ENCODE measurements around the gene BCKDHA.
"Not testable (repeated sequence)": the region's sequence is repeated elsewhere in the genome, so short reads cannot be mapped to it uniquely, and the experiment has no call there.

Gene BCKDHA

DNA sequence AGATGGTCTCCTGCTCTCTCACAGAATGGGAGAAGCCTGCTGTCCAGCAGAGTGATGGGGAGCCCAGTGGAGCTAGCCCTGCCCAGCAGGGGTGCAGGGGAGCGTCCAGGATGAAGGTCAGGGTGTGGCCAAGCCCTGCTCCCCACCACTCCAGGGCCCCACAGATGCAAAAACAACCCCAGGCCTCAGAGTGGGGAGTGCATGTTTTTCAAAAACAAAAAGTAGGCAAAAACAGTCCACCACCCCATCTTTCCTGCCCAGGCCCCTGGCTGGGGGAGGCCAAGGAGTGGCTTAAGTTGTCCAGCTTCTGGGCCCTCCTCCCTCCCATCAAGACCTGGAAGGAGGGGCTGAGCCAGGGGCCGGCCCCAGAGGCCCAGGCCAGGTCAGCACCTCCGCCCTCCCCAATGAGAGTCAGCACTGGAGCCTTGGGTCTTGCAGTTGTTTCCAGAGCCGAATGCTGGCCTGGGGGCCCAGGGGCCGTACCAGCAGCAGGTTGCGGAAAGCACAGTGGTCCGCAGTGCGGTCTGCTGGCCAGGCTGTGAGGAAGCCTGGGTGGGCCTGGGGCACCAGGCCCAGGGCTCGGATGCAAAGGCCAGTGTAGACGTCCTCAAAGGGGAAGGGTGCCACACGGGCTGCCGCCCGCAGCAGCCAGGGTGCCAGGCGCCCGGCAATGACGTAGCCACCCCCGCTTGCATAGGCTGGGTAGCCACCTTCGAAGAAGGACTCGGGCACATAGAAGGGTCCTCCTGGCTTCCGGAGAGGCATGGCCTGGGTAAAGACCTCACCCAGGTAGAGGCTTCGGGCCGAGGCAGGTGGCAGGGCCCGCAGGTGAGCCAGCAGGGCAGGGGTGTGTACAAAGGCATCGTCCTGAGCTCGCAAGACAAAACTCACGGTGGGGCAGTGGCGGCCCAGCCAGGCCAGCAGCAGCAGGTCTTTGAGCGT is 27.8 kb downstream of the BCKDHA start:
- no peak for DNase-seq

DNA sequence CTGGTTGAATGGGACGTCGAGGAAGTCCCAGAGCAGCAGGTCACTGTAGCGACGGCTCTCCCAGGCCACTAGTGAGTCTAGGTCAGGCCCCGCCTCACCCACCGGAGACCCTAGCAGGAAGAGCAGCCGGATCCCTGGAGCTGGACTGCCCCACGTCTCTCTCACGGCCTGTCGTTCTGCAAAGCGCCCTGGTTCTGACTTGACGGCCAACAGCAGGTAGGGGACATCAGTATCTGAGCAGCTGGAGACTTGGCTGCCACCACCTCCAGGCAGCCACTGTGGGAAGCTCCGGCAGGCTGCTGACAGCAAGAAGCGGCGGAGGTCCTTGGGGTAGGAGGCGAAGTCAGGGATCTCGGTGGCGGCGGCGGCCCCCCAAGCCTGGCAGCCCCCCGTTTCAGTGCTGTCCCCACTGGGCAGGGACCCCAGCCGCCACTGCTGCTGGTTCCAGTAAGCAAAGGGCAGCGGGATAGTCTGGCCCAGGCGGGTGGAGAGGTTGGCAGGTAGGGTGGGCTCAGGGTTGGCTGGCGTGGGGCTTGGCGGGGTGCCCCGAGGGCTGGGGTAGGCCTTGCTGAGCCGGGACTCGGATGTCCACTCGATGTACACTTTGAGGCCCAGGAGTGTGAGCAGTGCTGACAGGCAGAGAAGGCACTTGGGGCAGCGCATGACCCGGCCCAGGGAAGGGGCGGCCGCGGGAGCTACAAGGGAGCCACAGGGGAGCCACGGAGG is 28.7 kb downstream of the BCKDHA start:
- no peak for DNase-seq

DNA sequence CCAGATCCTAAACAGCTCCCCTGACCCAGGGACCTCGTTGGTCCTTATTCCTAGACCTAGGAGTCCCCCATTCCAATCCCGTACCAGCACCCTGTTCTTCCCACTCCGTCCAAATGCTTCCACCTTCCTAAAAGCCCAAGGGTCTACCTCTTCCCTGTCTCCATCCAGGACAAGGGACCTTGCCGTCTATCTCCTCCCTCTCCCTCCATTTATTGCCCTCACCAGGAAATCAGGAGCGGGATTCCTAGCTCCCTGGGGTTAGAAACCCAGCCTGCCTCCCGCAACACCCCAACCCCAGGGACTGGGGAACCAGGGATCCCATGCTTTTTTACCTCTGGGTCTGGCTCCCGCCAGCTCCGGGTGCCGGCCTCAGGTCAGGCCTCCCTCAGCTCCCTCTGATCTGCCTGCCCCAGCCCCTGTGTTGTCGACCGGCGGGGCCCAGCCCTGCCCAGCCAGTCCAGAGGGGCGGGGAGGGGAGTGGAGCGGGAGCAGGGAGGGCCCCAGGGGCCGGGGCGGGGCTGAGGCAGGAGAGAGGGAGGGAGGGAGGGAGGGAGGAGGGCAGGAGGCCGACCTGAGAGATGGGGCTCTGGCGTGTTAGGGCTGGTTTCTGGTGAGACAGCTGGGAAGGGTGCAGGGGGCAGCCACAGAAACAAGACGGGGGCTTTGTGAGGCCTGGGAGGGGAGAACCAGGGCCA is 29.5 kb downstream of the BCKDHA start, which contains the start of gene B3GNT8:
Gene B3GNT8, minus strand, starts transcription at position 423 of the 695 bp plus-strand sequence. CDS start 596 bp downstream, outside the sequence.
- DNase-seq = peak; percentile 64

DNA sequence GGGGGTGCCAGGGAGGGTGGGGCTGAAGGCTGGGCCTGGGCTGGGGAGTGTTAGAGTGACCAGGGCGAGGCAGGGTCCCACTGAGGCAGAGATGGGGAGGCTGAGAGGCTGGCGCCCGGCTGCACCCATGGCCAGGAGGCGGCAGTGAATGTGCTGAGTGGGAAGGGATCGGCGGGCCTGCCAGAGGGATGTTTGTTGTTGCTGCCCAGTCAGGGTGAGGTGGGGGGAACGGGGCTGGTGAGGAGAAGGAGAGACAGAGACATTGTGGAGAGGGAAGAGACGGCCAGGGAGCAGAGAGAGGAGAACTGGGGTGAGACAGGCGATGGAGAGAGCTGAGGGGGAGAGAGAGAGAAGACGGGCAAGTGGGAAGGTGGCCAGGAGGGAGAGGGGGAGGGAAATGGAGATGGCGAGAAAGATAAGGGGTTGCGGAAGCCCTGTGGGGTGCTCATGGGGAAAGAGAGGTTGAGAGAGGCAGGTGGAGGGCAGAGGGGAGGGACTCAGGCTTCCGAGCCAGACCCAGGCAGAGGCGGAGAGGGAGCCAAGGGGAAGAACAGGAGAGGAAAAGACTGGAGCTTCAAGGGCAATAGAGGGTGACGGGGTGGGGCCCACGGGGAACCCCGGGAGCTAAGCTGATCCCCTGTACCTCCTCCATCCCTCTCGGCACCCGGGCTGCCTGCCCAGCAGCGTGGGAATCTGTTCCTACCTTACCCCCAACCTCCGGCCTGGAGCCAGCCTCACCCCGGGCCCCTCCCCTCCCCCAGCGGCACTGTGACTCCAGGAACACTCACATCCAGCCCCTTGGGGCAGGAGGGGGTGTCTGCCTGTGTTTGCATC is 30.2 kb downstream of the BCKDHA start:
- DNase-seq = peak; percentile 54

DNA sequence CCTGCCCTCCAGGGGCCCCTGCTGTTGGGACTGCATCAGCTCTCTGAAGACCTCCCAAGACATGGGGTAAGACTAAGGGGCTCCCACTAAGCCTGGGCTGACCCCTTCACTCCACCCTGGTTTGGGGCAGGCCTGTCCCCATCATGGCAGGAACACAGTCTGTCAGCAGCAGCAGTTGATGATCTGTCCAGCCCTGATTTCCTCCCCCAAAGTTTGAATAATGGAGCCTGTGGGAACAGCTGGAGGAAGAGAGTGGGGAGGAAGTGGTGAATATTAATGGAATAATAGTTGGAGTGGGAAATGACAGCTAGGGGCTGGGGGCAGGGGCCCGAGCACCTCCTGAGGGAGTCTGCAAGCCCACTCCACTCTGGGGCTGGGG is 30.9 kb downstream of the BCKDHA start:
- no peak for DNase-seq

DNA sequence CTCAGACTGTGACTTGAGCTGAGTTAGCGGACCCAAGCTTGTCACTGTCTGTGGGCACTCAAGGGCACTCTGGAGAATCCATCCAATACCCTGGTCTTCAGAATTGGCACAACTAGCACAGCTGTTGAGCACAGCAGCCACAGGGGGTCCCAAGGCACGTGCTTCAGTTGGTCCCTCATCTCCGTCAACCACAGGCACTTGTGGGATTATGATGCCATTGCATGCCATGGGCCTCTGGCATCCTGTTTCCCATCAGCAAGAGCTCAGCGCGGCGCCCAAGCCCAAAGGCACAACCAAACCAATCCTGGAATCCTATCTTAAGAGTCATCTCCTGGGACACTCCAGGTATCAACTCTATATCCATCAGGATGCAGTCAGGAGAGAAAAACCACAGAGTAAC is 33.3 kb downstream of the BCKDHA start:
- DNase-seq = no peak

DNA sequence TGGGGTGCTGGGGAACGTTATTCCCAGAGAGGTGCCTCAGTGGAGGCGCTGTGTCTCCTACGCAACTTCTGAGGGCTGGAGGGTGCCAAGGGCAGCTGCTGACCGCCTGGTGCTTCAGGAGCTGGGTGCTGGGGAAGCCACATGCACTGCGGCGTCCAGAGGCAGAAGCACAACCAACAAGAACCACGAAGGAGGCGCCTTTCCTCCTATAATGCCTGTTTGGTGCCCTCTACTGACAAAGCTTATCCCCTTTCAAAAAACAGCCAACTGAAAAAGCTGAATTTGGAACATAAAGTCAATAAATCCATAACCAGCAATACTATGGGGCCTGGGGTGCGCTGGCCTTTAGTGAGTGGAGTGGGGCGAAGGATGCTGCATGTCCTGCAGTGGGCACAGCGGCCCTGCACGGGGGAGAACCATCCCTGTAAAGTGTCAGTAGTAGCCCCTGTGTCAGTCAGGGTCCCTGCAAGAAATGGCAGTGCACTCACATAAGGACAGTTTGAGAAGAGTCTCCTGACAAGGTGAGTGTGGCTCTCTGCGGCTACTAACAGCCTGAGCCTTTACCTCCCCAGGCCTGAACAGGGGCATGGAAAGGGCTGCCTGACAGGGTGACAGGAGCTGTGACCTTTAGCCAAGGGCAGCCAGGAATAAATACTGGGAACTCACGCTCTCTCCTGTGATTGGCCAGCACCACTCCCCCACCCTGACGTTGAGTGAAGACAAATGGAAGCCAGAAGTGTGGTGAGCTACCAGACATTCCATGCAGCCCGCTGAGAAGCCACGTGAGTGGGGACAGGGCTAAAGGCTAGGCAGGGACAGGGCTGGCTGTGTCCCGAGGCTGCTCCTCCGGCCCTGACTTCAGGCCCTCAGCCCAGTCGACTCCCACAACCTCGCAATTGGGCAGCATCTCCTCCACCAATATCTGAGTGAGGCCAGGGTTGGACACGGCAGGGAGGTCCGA is 34.1 kb downstream of the BCKDHA start:
- no peak for DNase-seq

DNA sequence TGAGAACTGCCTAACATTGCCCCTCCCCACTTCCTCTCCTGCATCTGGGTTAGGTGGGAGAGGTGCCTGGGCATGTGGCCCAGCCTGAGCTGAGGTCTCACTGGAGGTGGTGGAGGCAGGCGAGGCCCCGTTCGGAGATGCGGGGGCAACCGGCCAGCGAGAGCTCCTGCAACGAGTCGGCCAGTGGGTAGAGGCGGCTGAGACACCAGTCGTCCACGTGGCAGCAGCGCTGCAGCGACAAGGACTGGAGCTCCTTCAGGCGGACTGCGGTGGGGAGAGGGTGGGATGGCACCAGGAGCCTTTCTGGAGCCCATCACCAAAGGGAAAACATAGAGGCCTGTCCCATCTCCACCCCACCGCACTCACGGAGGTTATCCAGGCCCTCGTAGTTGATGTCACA is 35.6 kb downstream of the BCKDHA start:
- no peak for DNase-seq

DNA sequence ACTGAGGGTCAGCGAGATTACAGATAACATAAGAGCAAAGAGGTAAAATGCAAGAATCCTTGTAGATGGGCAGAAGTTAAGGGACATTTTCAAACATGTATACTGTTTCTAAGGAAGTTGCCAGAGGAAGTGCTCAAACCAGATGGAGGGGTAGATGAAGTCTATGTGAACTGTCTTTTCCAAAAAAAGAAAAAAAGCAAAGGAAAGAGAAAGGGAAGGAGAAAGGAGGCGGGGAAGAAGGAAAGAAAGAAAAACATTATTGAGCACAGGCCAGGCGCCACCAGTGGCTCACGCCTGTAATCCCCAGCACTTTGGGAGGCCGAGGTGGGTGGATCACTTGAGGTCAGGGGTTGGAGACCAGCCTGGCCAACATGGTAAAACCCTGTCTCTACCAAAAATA is 36.8 kb downstream of the BCKDHA start:
- no peak for DNase-seq

DNA sequence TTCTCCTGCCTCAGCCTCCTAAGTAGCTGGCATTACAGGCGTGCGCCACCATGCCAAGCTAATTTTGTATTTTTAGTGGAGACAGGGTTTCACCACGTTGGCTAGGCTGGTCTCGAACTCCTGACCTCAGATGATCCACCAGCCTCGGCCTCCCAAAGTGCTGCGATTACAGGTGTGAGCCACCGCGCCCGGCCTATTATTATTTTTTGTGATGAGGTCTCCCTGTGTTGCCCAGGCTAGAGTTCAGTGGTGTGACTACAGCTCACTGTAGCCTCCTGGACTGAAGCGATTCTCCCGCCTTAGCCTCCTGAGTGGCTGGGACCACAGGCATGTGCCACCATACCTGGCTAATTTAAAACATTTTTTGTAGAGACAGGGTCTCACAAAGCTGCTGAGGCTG is 37.8 kb downstream of the BCKDHA start:
- not testable (repeated sequence) for DNase-seq

DNA sequence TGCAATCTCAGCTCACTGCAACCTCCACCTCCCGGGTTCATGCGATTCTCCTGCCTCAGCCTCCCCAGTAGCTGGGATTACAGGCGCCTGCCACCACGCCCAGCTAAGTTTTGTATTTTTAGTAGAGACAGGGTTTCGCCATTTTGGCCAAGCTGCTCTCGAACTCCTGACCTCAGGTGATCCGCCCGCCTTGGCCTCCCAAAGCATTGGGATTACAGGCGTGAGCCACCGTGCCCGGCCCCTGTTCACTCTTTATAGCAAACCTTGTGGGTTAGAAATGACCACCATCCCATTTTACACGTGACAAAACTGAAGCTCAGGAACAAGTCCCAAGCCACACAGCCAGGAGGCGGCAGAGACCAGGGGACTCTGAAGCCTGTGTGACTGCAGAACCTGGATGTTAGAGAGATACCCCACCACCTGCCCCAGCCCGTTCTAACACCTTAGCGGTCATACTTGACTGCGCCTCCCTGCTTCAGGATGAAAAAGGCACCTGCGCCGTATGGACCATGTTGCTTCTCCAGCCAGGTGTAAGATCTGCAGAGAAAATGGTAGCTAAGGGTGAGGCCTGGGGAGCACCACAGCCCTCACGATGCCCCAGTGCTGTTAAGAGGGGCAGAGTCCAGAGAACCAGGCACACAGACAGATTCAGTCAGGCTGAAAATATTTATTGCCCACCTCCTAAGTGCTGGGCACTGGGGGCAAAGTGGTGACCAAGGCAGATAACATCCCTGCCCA is 38.5 kb downstream of the BCKDHA start:
- DNase-seq = no peak

DNA sequence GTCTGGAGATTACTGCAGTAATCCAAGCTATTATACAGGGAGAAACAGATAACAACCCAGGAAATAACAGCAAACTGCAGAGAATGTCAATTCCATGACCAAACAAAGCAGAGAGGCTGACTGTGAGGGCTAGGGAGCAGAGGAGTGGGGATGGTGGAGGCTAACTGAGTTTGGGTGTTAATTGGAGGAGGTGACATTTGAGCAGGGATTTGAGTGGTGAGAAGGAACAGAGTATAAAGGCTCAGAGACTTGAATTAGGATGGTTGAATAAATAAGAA is 39.0 kb downstream of the BCKDHA start:
- DNase-seq = no peak

DNA sequence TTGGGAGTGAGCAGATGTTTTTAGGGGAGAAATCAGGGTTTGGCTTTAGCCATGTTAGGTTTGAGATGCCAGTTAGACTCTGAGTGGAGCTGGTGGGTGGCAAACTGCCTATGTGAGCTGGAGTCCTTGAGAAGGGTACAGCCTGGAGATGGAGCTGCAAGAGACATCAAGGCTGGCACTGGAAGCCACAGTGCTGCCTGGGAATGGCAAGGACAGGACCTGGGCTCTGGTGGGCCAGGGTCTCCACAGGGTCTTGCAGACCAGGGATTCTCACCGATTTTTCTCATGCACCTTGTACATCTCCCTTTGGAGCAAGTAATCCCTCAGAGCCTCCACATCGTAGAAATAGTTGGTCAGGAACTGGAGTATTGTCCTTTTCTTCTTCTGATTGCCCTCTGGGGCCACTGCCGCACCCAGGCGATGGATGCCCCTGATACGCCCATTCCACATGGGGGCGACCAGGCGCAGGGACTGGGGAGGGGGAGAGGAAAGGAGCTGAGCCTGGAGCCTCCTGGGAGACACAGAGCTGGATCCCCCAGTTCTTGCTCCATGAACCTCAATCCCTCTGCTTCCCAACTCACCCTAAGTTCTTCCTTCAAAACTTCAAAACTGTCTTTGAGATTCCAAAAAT is 40.4 kb downstream of the BCKDHA start:
- DNase-seq = no peak

DNA sequence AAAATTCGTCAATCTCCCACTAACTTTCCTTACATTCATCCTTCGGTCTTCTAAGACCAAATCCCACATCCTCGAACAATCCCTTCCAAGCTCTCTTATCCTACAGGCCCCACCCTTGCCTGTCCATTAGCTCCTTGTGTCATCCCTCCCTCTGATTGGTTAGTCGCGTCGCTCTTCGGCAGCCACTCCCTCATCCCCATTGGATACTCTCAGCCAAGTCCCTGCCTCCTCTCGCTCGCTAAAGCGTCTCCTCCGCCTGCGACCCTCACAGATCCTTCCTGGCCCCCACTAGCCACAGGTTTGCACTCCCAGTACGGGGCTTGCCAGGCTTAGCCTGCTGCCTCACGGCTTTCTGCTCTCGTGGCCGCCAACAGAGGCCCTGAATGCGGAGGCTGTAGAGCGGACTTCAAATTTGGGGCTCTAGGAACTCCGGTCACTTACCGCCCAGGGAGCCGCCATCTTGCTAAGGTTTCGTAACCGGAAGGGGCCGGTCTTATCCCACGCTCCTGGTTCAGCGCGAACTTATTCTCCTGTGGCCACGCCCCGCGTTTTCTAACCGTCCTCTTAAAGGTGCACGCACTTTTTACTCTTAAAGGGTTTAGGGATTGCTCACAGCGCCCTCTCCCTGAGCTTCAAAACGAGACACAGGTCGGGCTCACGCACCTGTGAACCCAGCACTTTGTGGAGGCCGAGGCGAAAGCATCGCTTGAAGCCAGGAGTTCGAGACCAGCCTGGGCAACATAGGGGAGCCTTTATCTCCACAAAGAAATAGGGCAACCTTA is 42.0 kb downstream of the BCKDHA start, which contains the start of gene DMAC2:
Gene DMAC2, minus strand, starts transcription at position 472 of the 782 bp plus-strand sequence. Its CDS starts 13 bp downstream, at position 459.
- DNase-seq = peak; percentile 98

DNA sequence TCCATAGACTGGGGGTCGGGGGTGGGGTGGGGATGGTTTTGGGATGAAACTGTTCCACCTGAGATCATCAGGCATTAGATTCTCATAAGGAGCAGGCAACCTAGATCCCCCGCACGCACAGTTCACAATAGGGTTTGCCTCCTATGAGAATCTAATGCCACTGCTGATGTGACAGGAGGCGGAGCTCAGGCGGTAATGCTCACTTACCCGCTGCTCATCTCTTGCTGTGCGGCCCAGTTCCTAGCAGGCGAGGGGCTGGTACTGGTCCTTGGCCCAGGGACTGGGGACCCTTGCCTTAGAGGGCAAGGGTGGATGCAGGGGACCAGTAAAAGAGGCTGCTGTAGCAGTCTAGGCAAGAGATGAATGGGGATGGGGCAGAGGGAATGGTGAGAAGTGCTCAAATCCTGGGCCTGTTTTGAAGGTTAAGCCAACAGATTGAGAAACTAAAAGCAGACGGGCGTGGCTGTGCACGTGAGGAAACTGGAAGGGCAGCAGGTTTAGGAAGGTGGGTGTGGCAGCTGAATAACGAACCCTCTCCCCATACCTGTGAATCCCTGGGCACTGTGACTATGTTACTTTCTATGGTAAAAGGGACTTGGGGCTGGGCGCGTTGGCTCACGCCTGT is 43.8 kb downstream of the BCKDHA start:
- no peak for DNase-seq

DNA sequence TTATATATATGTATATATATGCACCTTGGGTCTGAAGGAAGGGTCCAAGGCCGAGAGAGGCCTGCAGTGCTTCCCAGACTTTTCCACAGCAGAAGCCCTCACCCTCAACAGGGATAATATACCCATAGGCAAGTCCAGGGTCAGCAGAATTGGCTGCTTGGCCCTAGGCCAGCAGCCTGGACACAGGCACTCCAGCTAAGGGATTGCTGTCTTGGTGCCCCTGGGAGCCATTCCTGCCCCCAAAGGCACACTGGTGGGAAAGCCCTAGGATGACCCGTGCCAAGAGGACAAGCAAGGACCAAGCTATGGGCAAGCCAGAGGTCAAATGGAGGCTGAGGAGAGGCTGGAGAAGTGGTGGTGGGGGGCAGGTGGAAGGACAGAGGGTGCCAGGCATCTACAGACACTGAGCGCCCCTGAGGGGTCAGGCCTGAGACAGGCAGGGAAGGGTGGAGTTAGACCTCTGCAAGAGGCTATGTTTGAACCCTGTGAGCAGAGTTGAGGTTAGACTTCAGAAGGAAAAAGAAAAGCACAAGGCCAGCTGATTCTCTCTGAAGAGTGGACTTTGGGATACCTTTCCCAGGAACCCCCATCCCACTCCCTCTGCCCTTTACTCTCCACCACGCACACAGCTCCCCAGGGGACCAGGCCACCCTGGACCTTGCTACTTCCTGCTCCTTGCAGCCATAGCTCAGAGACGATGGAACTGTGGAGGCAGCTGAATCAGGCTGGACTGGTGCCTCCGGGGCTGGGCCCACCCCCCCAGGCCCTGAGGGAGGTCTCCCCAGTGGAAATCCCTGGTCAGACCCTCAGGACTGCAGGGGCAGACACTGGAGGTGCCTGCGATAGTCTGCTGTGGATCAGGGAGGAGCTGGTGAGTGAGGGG is 45.1 kb downstream of the BCKDHA start, which contains the start of gene ERICH4:
Gene ERICH4, plus strand, starts transcription at position 684 of the 883 bp plus-strand sequence. Its CDS starts 14 bp downstream, at position 698.
- no peak for DNase-seq
